HG03175 (cell line): Measurements from ENCODE around the gene COMTD1.
A peak's percentile ranks its signal among the peaks of the same experiment; 100 is the strongest.

Experiments
- ATAC-seq: cut with Tn5 transposase; IDR thresholded peaks from one replicate; pipeline ENCODE4 v1.9.1; 2021; ENCODE audit warnings: mild to moderate bottlenecking, moderate library complexity; ENCODE audit not compliant: unreplicated experiment

The COMTD1 gene

DNA sequence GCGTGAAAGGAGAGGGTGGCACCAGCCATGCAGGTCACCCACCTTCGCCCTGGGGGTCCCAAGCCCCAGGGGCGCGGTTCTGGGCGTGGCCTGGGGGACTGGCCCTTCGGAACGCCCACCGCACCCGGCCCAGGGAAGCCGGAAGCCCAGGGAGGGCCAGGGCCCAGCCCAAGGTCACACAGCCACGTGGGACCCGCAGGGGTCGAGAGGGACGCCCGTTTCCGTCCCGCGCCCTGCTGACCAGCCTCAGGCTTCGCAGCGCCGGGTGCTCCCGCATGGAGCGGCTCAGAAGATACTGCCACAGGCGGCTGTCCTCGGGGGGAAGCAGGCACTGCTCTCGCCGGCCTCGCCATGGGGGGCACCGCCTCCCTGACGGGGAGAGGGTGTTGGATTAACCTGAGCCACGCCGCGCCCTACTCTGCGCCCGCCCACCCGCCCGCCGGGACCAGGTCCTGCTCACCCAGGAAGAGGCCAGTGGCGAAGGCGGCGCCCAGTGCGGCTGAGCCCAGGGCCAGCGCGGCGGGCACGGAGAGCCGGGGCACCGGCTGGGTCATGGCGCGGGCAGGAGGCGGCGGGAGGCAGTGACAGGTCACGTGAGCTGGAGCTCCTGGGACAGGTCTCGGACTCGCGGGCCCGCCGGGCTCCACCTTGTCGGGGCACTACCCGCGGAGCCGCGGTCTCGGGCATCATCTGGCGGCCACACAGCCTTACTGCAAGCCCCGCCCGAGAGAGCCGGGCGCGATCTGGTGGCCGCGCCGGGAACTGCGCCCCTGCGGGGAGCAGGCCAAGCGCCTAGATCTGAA lies at the start of gene COMTD1:
COMTD1 (minus strand) TSS at position 583 of the 803 bp plus-strand sequence; CDS start at position 554, 29 bp downstream.
- peak; percentile 76 for ATAC-seq

DNA sequence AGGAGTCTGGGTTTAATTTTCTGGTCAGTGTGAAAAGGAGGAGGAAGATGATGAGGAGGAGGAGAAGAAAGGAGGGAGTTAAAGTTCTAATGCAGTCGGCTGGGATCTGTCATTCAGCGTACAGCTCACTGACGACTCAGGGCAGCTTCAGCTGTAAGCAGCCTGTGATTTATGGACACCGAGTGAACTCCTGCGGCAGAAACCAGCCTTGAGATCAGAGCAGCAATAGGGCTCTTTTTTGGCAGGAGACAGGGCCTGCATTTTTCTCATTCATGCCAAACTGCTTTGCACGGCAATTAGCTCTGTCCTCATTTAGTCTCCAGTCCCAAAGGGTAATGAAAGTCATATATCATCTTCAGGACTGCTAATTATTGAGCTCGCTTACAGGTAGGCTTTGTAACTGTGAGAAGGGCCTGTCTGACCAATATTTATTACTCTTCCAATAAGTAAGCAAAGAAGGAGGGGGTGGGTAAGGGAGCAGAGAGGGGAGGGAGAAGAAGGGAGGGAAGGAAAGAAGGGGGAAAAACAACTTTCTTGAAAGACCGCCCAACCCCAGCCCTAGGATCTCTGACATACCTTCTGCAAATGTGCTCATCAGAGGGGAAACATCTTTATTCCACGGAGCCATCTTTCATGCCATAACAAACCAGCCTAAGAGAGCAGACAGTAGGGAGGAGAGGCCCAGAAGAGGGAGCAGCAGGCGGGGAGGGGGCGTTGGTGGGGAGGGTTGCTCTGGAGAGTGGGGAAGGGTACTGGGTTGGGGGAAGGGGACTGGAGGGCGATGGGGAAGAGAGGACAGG lies 48.1 kb upstream of the COMTD1 start:
- ATAC-seq = no peak

DNA sequence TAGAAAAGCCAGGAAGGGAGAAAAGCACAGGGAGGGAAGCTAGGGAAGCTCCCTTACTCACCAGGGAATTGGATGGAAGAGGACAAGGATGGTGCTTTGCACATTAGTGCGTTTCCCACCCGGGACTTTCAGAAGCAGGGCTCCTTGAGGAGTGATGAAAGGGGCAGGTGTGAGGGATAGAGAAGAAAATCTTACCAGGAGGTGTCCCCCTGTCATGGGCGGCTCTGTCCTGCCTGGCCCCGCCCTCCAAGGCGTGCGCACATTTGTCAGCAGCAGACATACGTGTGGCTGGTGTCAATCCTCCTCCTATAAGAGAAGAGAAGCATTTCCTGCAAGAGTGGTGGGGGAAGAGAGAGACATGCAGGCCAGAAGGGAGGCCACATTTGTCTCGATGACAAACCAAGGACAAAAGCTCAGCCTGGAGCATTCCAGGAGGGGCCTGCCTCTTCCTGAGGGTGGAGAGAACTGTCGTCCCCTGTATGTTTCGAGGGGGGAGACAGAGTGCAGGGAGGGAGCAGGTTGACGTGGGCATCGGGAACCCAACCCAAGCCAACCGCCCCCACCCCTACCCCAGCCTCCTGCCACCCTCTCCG lies 47.4 kb upstream of the COMTD1 start:
- no peak for ATAC-seq

DNA sequence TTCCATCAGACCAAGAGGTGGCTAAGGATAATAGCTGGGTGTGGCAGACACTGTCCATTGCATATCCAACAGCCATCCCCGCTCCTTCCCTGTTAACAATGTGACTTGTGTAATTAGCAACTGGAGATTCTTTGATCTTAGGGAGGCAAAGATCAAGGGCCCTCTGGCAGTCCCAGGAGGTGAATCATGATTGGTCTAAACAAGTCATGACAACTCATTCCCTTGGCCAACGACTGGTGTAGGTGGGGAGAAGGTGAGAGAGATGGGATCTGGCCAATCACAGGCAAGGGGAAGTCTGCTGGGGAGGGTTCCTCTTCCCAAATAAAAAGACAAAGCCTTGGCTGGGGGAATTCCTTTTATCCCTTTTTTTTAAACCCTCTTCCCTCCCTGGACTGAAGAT lies 46.2 kb upstream of the COMTD1 start:
- ATAC-seq = no peak

DNA sequence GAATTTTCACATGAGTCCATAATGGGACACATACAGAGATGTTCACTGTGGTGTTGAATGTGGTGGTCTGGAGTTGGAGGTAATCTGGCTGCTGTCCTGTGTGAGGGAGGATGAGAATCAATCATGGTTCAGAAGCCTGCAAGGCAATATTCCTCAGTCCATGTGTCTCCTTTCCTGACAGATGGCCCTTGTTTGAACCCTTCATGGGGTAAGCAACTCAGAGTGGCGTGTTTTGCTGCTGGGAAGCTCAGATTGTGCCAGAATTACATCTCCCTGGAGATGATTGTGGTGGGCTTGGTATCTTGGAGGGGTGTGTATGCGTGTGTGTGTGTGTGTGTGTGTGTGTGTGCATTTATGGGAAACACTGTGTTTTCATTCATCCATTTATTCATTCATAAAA lies 44.5 kb upstream of the COMTD1 start:
- ATAC-seq = no peak

DNA sequence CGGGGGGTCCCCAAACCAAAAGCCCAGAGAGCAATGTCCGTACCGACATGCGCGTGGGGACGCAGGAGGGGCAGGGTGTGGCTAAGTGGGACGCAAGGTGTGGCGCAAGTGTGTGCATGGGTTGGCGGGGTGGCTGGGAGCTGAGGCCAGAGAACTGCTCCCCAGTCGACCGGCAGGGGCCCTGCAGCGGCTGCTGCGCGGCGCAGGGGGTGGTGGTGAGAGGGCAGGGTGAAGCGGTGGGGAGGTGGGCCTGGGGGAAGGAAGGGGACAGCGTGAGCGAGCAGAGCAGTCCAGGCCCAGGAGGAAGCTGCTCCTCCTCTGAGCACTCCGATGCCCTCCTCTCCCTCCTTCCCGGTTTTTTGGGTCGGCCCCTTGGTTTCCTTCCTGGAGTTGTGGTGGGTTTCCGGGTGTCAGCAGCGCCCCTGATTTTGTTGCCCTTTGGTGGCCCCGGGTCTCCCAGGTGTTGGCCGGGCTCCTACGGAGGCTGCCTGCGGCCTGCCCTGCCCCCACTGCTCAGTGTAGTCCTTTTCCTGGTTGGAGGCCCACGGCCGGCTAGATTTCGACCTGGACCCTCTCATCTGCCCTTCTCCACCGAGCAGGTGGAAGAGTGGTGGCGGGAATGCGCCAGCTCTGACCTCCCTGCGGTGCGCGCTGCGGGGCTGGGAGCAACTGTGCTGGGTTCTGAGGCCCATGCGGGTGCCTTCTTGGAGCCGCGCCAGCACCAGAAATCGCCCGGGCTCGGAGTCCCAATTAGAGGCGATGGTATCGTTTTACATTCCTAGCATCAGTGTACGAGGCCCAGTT lies 40.5 kb upstream of the COMTD1 start:
- no peak for ATAC-seq

DNA sequence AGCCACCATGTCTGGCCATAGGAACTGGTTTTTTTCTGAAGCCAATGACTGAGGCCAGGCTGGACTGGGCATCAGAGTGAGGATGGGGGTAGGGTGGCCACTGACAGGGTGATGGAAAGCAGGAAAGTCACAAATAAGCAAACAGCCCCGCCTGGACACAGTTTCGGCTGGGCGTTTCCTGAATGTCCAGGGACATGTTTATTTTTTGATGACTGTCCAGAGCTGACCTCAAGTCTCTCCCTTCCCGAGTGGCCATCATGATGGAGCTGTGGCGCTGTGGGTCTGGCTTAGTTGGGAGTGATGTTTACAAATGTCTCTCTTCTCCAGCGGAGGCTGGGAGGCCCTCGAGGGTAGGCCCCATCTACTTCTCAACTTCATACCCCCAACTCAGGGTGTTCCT lies 37.1 kb upstream of the COMTD1 start:
- no peak for ATAC-seq

DNA sequence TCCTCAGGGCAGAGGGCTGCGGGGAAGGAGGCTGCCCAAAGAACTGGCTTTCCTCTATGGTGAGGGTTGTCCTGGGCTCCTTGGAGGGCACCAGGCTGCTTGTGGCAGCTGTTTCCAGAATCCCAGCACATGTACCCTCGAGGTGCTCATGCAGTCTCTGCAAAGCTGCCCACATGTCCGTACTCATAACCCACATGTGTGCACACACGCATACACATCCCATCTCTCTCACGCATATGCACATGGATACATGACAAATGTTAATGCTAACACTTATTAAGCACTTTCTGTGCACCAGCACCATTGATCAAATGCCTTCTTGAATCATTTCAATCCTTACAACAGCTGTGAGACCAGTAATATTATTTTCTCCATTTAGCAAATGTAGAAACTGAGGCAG lies 36.3 kb upstream of the COMTD1 start:
- no peak for ATAC-seq

DNA sequence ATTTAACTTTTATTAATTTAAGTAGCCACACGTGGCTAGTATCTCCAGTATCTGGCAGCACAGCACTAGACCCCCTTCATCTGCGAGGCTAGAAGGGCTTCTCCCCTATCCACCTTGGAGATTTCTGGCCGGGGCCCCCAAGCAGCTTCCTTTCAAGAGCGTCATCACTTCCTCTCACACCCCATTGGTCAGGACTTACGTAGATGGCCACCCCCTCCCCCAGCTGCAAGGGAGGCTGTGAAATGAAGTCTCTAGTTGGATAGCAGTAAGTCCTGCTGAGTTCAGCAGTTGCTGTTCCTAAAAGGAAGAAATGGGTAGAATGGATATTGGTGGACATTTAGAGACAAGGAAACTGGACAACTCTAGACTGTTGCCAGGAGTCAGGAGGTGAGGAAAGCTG lies 33.8 kb upstream of the COMTD1 start:
- no peak for ATAC-seq

DNA sequence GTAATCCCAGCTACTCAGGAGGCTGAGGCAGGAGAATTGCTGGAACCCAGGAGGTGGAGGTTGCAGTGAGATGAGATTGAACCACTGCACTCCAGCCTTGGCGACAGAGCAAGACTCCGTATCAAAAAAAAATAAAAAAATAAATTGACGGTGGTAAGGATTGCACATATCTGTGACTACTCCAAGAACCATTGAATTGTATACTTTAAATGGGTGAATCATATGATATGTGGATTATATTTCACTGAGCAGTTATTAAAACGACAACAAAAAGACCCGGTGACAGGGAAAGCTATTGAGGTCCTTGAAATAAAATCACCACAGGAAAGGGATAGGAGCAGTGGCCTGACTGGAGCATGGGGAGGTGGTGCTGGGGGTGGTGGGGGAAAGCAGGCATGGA lies 31.2 kb upstream of the COMTD1 start:
- ATAC-seq = no peak

DNA sequence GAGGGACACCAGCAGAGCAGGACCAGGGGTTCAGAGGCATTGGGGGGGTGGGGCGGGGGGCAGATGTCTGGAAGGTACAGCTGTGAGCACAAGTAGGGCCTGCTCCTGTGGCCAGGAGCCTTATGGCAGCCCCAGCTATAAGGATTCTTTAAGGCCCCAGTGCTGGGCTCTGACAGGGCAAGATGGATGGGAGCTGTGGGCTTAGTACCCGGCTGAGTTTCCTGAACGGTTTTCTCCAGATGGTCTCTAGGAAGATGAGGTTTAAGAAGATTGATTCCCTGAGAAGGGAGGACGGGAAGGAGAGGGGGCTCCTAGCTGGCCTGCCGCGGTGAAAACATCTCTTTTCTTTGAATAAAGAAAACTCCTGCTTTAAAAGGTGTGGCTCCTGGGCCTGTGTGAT lies 30.1 kb upstream of the COMTD1 start:
- no peak for ATAC-seq

DNA sequence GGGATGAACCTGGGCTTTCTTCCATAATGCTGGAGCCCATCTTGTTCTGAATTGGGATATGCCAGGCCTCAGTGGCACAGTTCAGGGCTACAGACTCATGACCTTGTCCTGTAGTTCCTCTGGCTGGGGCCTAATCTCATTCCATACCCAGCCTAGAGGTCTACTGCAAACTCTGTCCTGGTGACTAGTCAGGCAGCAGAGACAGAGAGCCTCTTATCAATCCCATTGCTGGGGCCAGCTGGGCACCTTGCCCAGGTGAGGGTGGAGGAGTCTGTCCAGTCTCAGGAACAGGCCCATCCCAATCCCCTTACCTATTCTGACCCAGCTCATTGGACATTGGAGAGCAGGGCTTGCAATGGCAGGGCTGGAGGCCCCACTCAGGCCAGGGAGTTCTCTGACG lies 28.0 kb upstream of the COMTD1 start:
- no peak for ATAC-seq

DNA sequence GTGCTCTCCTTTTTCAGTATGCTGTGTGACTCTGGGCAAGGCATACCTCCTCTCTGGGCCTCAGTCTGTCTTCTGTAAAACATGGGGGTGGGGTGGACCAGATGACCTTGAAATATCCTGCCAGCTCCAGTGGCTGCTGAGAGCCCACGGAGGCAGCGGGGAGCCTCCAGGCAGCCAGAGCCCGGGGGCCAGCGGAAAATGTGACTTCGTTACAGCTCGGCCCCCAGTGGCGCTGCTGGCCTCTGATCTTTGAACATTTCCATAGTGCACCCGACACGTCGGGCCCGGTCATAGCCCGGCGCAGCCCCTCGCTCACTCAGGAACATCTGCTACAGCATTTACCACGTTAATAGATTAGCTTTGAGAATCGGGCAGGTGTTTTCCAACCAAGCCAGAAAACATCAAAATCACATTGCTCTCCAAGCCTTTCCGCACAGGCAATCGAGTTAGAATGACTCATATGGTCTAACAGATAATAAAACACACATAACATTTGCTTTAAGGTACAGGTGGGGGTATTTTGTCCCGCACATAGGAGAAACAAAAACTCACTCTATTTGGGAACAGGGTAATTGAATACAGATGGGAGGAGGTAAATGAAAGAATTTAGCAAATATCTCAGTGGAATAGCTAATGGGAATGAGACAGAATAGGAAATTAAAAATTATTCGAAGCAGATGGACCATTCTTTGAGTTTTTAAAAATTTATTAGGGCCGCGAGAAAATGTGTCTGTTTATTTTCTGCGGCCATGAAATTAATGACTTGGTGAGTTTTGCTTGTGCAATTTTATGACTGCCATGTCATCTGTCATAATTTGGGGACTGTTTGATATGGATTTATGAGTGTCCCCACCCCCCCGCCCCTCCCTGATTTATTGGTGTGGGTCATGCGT lies 26.3 kb upstream of the COMTD1 start:
- no peak for ATAC-seq

DNA sequence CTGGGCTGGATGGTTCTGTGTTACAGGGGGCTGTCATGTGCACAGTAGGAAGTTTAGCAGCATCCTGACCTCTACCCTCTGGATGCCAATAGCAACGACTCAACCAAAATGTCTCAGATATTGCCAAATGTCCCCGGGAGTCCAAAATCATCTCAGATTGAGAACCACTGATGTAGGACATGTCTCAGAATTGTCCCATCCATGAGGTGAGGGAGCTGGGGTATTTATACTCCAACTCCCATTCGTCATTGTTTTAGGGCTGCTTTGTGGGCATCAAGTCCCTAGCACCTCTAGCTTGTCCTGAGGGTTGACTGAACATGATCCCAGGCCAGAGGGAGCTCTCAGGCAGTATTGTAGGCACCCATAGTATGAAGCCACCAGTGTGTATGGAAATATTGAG lies 25.2 kb upstream of the COMTD1 start:
- no peak for ATAC-seq

DNA sequence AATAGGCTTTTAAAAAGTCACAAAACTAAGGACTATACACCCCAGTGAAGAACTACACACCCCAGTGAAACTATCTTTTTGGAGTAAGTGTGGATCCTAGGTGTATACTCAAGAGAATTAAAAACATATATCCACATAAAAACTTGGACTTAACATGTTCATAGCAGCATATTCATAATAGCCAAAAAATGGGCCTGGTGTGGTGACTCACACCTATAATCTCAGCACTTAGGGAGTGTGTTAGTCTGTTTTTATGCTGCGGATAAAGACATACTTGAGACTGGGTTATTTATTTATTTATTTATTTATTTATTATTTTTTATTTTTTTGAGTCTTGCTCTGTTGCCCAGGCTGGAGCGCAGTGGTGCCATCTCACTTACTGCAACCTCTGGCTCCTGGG lies 19.0 kb upstream of the COMTD1 start:
- no peak for ATAC-seq

DNA sequence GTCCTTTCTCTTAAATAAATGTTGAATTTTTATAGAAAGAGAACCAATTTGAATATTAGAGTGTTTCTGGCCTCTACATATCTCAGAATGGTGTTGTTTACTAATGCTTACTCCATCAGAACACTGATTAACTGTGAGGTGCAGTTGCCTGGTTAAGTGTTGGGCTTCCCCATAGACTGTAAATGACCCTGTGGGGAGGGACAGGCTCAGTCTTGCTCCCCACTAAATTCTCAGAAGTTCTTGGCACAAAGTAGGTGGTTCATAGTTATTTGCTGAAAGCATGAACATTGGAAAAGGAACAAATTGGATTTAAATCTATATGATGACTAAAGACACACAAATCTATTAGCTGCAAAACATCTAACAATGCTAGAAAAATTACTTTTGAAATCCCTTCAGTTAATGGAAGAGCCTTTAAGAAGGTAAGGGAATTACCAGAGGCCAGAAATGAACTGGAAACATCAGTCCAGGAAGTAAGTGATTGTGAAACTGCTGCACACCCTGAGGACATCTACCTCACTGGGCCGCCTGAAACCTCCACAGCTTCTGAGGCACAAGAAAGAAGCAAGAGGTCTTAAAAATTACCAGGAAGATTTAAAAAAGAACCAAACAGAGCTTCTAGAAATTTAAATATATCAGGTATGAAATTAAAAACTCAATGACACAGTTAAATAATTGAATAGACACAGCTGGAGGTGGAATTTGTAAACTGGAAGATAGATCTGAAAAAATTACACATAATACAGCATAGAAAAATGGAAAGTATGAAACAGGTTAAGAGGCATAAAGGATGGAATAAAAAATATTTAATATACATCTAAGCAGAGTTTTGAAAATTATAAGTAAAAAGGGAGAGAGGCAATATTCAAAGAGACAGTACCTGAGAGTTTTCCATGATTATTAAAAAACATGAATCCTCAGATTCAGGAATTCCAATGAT lies 17.8 kb upstream of the COMTD1 start:
- no peak for ATAC-seq

DNA sequence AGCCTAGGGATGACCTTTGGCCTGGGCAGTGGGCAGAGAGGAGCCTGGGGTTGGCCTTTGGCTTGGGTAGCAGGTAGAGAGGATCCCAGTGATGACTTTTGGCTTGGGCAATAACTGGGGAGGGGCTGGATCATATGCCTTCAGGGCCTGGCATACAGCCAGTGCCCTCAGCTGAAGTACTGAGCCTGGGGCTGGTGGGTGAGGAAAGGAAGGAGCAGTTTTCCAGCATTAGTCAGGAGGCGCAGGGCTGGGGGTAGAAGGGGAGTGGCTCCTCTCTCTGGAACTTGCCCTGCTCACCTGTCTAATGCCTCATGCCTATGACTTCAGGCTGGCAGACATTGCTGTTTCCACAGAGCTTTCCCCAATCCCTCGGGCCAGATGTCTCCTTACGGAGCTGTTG lies 15.2 kb upstream of the COMTD1 start:
- ATAC-seq = no peak

DNA sequence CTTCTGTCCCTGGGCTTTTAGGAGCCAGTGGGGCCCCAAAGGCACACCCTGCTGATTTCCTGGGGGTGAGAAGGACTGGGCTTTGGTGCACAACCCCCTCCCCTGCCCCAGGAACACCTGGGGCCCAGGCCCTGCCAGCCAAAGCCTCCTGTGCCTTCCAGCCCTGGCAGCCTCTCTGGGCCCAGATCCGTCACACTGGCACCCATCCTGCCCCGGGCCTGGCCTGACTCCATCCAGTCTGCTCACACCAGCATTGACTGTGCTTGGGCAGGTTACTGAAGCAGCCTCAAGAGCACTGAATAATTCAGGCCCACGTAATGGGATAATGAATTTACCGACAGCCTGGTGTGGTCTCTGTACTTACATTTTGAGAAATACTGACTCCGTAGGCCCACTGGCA lies 12.0 kb upstream of the COMTD1 start:
- no peak for ATAC-seq

DNA sequence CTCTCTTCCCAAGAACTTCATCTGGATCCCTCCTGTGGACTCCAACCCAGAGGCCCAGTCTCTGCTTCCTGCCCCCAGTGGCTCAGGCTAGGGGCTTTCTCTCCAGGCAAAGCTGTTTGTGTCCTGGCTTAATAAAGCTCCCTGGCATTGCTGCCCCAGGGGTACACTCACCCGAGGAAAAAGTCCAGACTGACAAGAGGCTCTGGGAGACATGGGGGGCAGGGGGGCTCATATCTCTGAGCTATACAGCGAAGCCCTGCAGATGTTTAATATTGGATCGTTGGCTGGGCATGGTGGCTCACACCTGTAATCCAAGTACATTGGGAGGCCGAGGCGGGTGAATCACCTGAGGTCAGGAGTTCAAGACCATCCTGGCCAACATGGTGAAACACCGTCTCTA lies 10.7 kb upstream of the COMTD1 start:
- no peak for ATAC-seq
